Activated T-cell treated with anti-CD3 and anti-CD28 coated beads, Interleukin-2, amount 50 U/mL, for 24 hours (primary cell): Measurements from ENCODE around the gene TDRD7.

Experiments used
- DNase-seq: peaks from one replicate; pipeline ENCODE4 v3.0.0-alpha.2; 2020
- H3K27ac Mint-ChIP-seq: 2 replicates; pipeline ENCODE4 v1.8.0; 2020; ENCODE audit warnings: mild to moderate bottlenecking, mixed read lengths
- H3K27me3 Mint-ChIP-seq: 2 replicates; pipeline ENCODE4 v1.8.0; 2020; ENCODE audit warnings: mixed read lengths
- H3K36me3 Mint-ChIP-seq: 2 replicates; pipeline ENCODE4 v1.8.0; 2020; ENCODE audit warnings: low read depth, mixed read lengths
- H3K4me1 Mint-ChIP-seq: 2 replicates; pipeline ENCODE4 v1.8.0; 2020; ENCODE audit warnings: low read depth, mixed read lengths
- H3K4me3 Mint-ChIP-seq: 2 replicates; pipeline ENCODE4 v1.8.0; 2020; ENCODE audit warnings: mild to moderate bottlenecking, moderate library complexity, mixed read lengths
- H3K9me3 Mint-ChIP-seq: 2 replicates; pipeline ENCODE4 v1.8.0; 2020; ENCODE audit warnings: mixed read lengths

TDRD7 gene

GRCh38 chr9:97398999-97399758, 12.7 kb upstream of the TDRD7 start:
- H3K27ac Mint-ChIP-seq: no peak overlapping the region

GRCh38 chr9:97403746-97404316, 8.1 kb upstream of the TDRD7 start:
- peaks cover 5% of the 10 kb centered on the region for H3K4me1 Mint-ChIP-seq
- peaks cover 46% of the 10 kb centered on the region for H3K27me3 Mint-ChIP-seq
- no peak overlapping the region for H3K27ac Mint-ChIP-seq
- no peak for DNase-seq
- H3K4me3 Mint-ChIP-seq: no peak overlapping the region
- H3K36me3 Mint-ChIP-seq: no peaks in the 10 kb centered on the region
- peaks cover 13% of the 10 kb centered on the region for H3K9me3 Mint-ChIP-seq

More at GRCh38 chr9:97398999-97399758, 12.7 kb upstream of the TDRD7 start:
- Mint-ChIP-seq H3K27me3 (peaks cover 12% of the 10 kb centered on the region), H3K9me3 (peaks cover 9% of the 10 kb centered on the region), H3K36me3 (no peaks in the 10 kb centered on the region), H3K4me1 (peaks cover 21% of the 10 kb centered on the region), H3K4me3 (no peak overlapping the region)
- peak; percentile 83 for DNase-seq

GRCh38 chr9:97405551-97405950, 6.3 kb upstream of the TDRD7 start:
- no peak for DNase-seq
- H3K36me3 Mint-ChIP-seq: no peaks in the 10 kb centered on the region
- peaks cover 13% of the 10 kb centered on the region for H3K9me3 Mint-ChIP-seq
- peaks cover 53% of the 10 kb centered on the region for H3K27me3 Mint-ChIP-seq
- H3K27ac Mint-ChIP-seq: no peak overlapping the region
- H3K4me1 Mint-ChIP-seq: no peaks in the 10 kb centered on the region
- no peak overlapping the region for H3K4me3 Mint-ChIP-seq

- H3K27me3 Mint-ChIP-seq: peaks cover 53% of the 10 kb centered on the region
- H3K9me3 Mint-ChIP-seq: peaks cover 13% of the 10 kb centered on the region
- DNase-seq: no peak
- H3K4me3 Mint-ChIP-seq: no peak overlapping the region
- H3K36me3 Mint-ChIP-seq: no peaks in the 10 kb centered on the region
- peaks cover 5% of the 10 kb centered on the region for H3K4me1 Mint-ChIP-seq
- no peak overlapping the region for H3K27ac Mint-ChIP-seq
Measured at GRCh38 chr9:97406620-97407177, 5.2 kb upstream of the TDRD7 start.

GRCh38 chr9:97408562-97408961, 3.3 kb upstream of the TDRD7 start:
- Mint-ChIP-seq H3K27me3 (peaks cover 51% of the 10 kb centered on the region), H3K4me1 (peaks cover 17% of the 10 kb centered on the region), H3K36me3 (no peaks in the 10 kb centered on the region), H3K9me3 (peaks cover 10% of the 10 kb centered on the region), H3K4me3 (no peak overlapping the region), H3K27ac (no peak overlapping the region)
- no peak for DNase-seq

GRCh38 chr9:97411440-97411788, 482 bp upstream of the TDRD7 start:
- no peaks in the 10 kb centered on the region for H3K9me3 Mint-ChIP-seq
- H3K36me3 Mint-ChIP-seq: no peaks in the 10 kb centered on the region
- H3K27ac Mint-ChIP-seq: peak overlapping the region; percentile 64
- peak overlapping the region; percentile 82 for H3K4me3 Mint-ChIP-seq
- H3K4me1 Mint-ChIP-seq: peaks cover 27% of the 10 kb centered on the region
- peaks cover 32% of the 10 kb centered on the region for H3K27me3 Mint-ChIP-seq
- no peak for DNase-seq

- peaks cover 30% of the 10 kb centered on the region for H3K4me1 Mint-ChIP-seq
- peaks cover 18% of the 10 kb centered on the region for H3K27me3 Mint-ChIP-seq
- no peaks in the 10 kb centered on the region for H3K36me3 Mint-ChIP-seq
- H3K4me3 Mint-ChIP-seq: peak overlapping the region; percentile 82
- DNase-seq: no peak
- H3K27ac Mint-ChIP-seq: peak overlapping the region; percentile 79
- no peaks in the 10 kb centered on the region for H3K9me3 Mint-ChIP-seq
Measured at GRCh38 chr9:97412626-97413385, 910 bp downstream of the TDRD7 start.

- H3K27me3 Mint-ChIP-seq: peaks cover 12% of the 10 kb centered on the region
- peaks cover 30% of the 10 kb centered on the region for H3K4me1 Mint-ChIP-seq
- no peaks in the 10 kb centered on the region for H3K9me3 Mint-ChIP-seq
- H3K4me3 Mint-ChIP-seq: peak overlapping the region; percentile 82
- no peak for DNase-seq
- H3K36me3 Mint-ChIP-seq: no peaks in the 10 kb centered on the region
- H3K27ac Mint-ChIP-seq: no peak overlapping the region
Measured at GRCh38 chr9:97413462-97413861, 1.6 kb downstream of the TDRD7 start.

- H3K27ac Mint-ChIP-seq: no peak overlapping the region
- peaks cover 2% of the 10 kb centered on the region for H3K27me3 Mint-ChIP-seq
- H3K9me3 Mint-ChIP-seq: no peaks in the 10 kb centered on the region
- H3K4me3 Mint-ChIP-seq: no peak overlapping the region
- H3K4me1 Mint-ChIP-seq: peaks cover 45% of the 10 kb centered on the region
- no peak for DNase-seq
- H3K36me3 Mint-ChIP-seq: no peaks in the 10 kb centered on the region
Measured at GRCh38 chr9:97415146-97415545, 3.2 kb downstream of the TDRD7 start.

GRCh38 chr9:97418880-97419279, 7.0 kb downstream of the TDRD7 start:
- Mint-ChIP-seq H3K4me1 (peaks cover 32% of the 10 kb centered on the region), H3K36me3 (peaks cover 9% of the 10 kb centered on the region), H3K4me3 (no peak overlapping the region), H3K27me3 (no peaks in the 10 kb centered on the region), H3K9me3 (no peaks in the 10 kb centered on the region), H3K27ac (no peak overlapping the region)
- no peak for DNase-seq

GRCh38 chr9:97419309-97419867, 7.5 kb downstream of the TDRD7 start:
- Mint-ChIP-seq H3K27ac (peak overlapping the region; percentile 2), H3K36me3 (peaks cover 11% of the 10 kb centered on the region), H3K4me1 (peaks cover 33% of the 10 kb centered on the region), H3K9me3 (no peaks in the 10 kb centered on the region), H3K27me3 (no peaks in the 10 kb centered on the region), H3K4me3 (no peak overlapping the region)
- no peak for DNase-seq

GRCh38 chr9:97425336-97425972, 13.6 kb downstream of the TDRD7 start:
- Mint-ChIP-seq H3K27me3 (no peaks in the 10 kb centered on the region), H3K4me1 (peaks cover 7% of the 10 kb centered on the region), H3K4me3 (no peak overlapping the region), H3K9me3 (no peaks in the 10 kb centered on the region), H3K36me3 (peaks cover 33% of the 10 kb centered on the region), H3K27ac (no peak overlapping the region)
- no peak for DNase-seq

- Mint-ChIP-seq H3K4me3 (no peak overlapping the region), H3K27me3 (no peaks in the 10 kb centered on the region), H3K27ac (no peak overlapping the region), H3K9me3 (no peaks in the 10 kb centered on the region), H3K36me3 (peaks cover 38% of the 10 kb centered on the region), H3K4me1 (peaks cover 5% of the 10 kb centered on the region)
- DNase-seq: no peak
Measured at GRCh38 chr9:97425973-97426336, 14.1 kb downstream of the TDRD7 start.

- Mint-ChIP-seq H3K4me3 (no peak overlapping the region), H3K36me3 (peaks cover 52% of the 10 kb centered on the region), H3K27ac (no peak overlapping the region), H3K4me1 (peaks cover 7% of the 10 kb centered on the region), H3K27me3 (no peaks in the 10 kb centered on the region), H3K9me3 (no peaks in the 10 kb centered on the region)
- DNase-seq: no peak
Measured at GRCh38 chr9:97427885-97428284, 16.0 kb downstream of the TDRD7 start.
